GM12878 (cell line): ENCODE results near the gene FAT1. TPM values are rescaled to one million over a fixed set of nuclear protein-coding genes. Genes with fewer than 3 reads are reported as not detected.

Source experiments
- ATAC-seq: fragments of 200-7000 bp; cut with Tn5 transposase; 3 replicates; pipeline ENCODE4 v1.9.1; 2020; ENCODE audit warnings: mild to moderate bottlenecking, moderate library complexity
- BruUV-seq: library from RNA; stranded (reverse); fragments of 400-500 nt; replicated peaks from 2 replicates; lab custom pipeline; 2021; lab: Mats Ljungman, UMichigan
- CTCF ChIA-PET: fragments of 300-600 bp; sonication (Branson Sonifier 250); formaldehyde crosslinking; extraction: SDS; loops from one replicate; lab custom pipeline; 2021; ENCODE audit warnings: inconsistent platforms; lab: Yijun Ruan, JAX
- POLR2A ChIA-PET: fragments of 350-600 bp; formaldehyde crosslinking; extraction: SDS; loops from one replicate; lab custom pipeline; 2021; ENCODE audit warnings: inconsistent platforms; lab: Charles Lee
- RAD21 ChIA-PET: fragments of 300-600 bp; sonication (Branson Sonifier 250); formaldehyde crosslinking; loops from one replicate; lab custom pipeline; 2023; ENCODE audit warnings: antibody characterized with exemption; ENCODE audit not compliant: unreplicated experiment; lab: Charles Lee
- SMC1A ChIA-PET: fragments of 300-600 bp; sonication (Branson Sonifier 250); formaldehyde crosslinking; loops from one replicate; lab custom pipeline; 2023; ENCODE audit not compliant: unreplicated experiment, uncharacterized antibody; lab: Charles Lee
- DNase-seq: peaks from one replicate; pipeline ENCODE4 v3.0.0-alpha.2; 2011; ENCODE audit warnings: low read depth, low spot score
- FAIRE-seq: peaks from 3 replicates; lab custom pipeline; 2011; peaks lifted over from hg19 to GRCh38; lab: Jason Lieb, UNC
- H2AFZ ChIP-seq: 2 replicates; pipeline ENCODE4 v1.6.0; 2011; ENCODE audit warnings: low read depth, low read length, control low read depth; ENCODE audit not compliant: control insufficient read depth
- H3K27ac ChIP-seq: 2 replicates; pipeline ENCODE4 v1.5.1; 2011; ENCODE audit warnings: control low read depth; ENCODE audit not compliant: control insufficient read depth, insufficient read depth
- H3K27me3 ChIP-seq, 2 experiments: replicated peaks in 1 of 2; 2 replicates each; pipeline versions ENCODE4 v1.6.0 to v1.6.1; 2011; ENCODE audit warnings: low read length in 1 of 2; ENCODE audit not compliant: control insufficient read depth in 2 of 2, insufficient read depth in 2 of 2
- H3K36me3 ChIP-seq, 2 experiments: 2 replicates each; pipeline ENCODE4 v1.5.1; 2011; ENCODE audit warnings: low read length in 1 of 2; ENCODE audit not compliant: control insufficient read depth in 2 of 2, insufficient read depth in 2 of 2
- H3K4me1 ChIP-seq: 2 replicates; pipeline ENCODE4 v1.6.1; 2011; ENCODE audit warnings: mild to moderate bottlenecking, low read length, moderate library complexity, mixed read lengths; ENCODE audit not compliant: control insufficient read depth, insufficient read depth
- H3K4me2 ChIP-seq: 2 replicates; pipeline ENCODE4 v1.6.0; 2011; ENCODE audit warnings: control low read depth; ENCODE audit not compliant: control insufficient read depth, insufficient read depth
- H3K4me3 ChIP-seq: fragments of 200-600 bp; sonication (generic); 2 replicates; pipeline ENCODE4 v1.5.1; 2016
- H3K79me2 ChIP-seq: 2 replicates; pipeline ENCODE4 v1.6.0; 2011; ENCODE audit warnings: low read length; ENCODE audit not compliant: control insufficient read depth, insufficient read depth
- H3K9ac ChIP-seq: 2 replicates; pipeline ENCODE4 v1.8.0; 2011; ENCODE audit warnings: low read length, control low read depth, mixed read lengths; ENCODE audit not compliant: control insufficient read depth, insufficient read depth
- H3K9me3 ChIP-seq: replicated peaks from 3 replicates; pipeline ENCODE4 v1.5.1; 2011; ENCODE audit warnings: mild to moderate bottlenecking, low read length; ENCODE audit not compliant: control insufficient read depth, insufficient read depth
- H4K20me1 ChIP-seq: 2 replicates; pipeline ENCODE4 v1.6.0; 2011; ENCODE audit not compliant: control insufficient read depth, insufficient read depth
- ASH2L ChIP-seq: fragments of 300-600, 200-600 bp; sonication (generic); IDR thresholded peaks from 2 replicates; pipeline ENCODE4 v1.6.1; 2017; ENCODE audit warnings: low read depth, mild to moderate bottlenecking, borderline replicate concordance
- CHD4 ChIP-seq: fragments of 200-600 bp; sonication (generic); IDR thresholded peaks from 2 replicates; pipeline ENCODE4 v1.6.1; 2016; ENCODE audit warnings: mild to moderate bottlenecking
- CREM ChIP-seq: IDR thresholded peaks from 2 replicates; pipeline ENCODE4 v1.6.1; 2014; ENCODE audit warnings: antibody characterized with exemption, low read depth
- HCFC1 ChIP-seq: fragments of 150-350 bp; IDR thresholded peaks from 2 replicates; pipeline ENCODE4 v1.6.1; 2014; ENCODE audit warnings: low read length
- HDAC6 ChIP-seq: fragments of 200-600 bp; sonication (generic); IDR thresholded peaks from one replicate; pipeline ENCODE4 v1.8.0; 2017; ENCODE audit warnings: antibody characterized with exemption; ENCODE audit not compliant: unreplicated experiment
- HSF1 ChIP-seq: fragments of 150-350 bp; IDR thresholded peaks from 2 replicates; pipeline ENCODE4 v1.6.1; 2014; ENCODE audit warnings: mild to moderate bottlenecking, low read depth, low read length
- LARP7 ChIP-seq: fragments of 450-650 bp; IDR thresholded peaks from 2 replicates; pipeline ENCODE4 v1.6.1; 2017; ENCODE audit warnings: mild to moderate bottlenecking
- MAX ChIP-seq: IDR thresholded peaks from 2 replicates; pipeline ENCODE4 v1.6.1; 2012; ENCODE audit warnings: low read depth, low read length, improper control_type of control experiment
- MEF2A ChIP-seq: IDR thresholded peaks from 2 replicates; pipeline ENCODE4 v1.6.1; 2011; ENCODE audit warnings: low read depth, mild to moderate bottlenecking, low read length, moderate library complexity; ENCODE audit not compliant: insufficient read depth
- NKRF ChIP-seq: fragments of 450-650 bp; conservative IDR thresholded peaks from 2 replicates; pipeline ENCODE4 v1.6.1; 2017; ENCODE audit warnings: mild to moderate bottlenecking, moderate library complexity
- NR2C1 ChIP-seq: fragments of 450-650 bp; IDR thresholded peaks from 2 replicates; pipeline ENCODE4 v1.6.1; 2017; ENCODE audit warnings: antibody characterized with exemption, mild to moderate bottlenecking, moderate library complexity
- PAX8 ChIP-seq: fragments of 450-650 bp; IDR thresholded peaks from 2 replicates; pipeline ENCODE4 v1.6.1; 2017; ENCODE audit warnings: mild to moderate bottlenecking, moderate library complexity
- POU2F2 ChIP-seq: IDR thresholded peaks from 3 replicates; pipeline ENCODE4 v1.6.1; 2011; ENCODE audit warnings: low read depth, mild to moderate bottlenecking, low read length, borderline replicate concordance
- SMAD1 ChIP-seq: fragments of 450-650 bp; IDR thresholded peaks from 2 replicates; pipeline ENCODE4 v1.6.1; 2018; ENCODE audit warnings: mild to moderate bottlenecking, low read depth; ENCODE audit not compliant: partially characterized antibody
- SPI1 ChIP-seq: IDR thresholded peaks from 2 replicates; pipeline ENCODE4 v1.6.1; 2011; ENCODE audit warnings: low read depth, mild to moderate bottlenecking, low read length, moderate library complexity, borderline replicate concordance; ENCODE audit not compliant: insufficient read depth
- ZSCAN29 ChIP-seq: fragments of 450-650 bp; IDR thresholded peaks from 2 replicates; pipeline ENCODE4 v1.6.1; 2017; ENCODE audit warnings: mild to moderate bottlenecking, moderate library complexity
- WGBS: methylation state at CpG from one replicate; pipeline ENCODE4 v1.1.6; 2016; ENCODE audit warnings: low lambda C conversion rate; ENCODE audit not compliant: insufficient replicate concordance, insufficient coverage; ENCODE audit errors: missing lambda C conversion rate; 5-methylcytosine and 5-hydroxymethylcytosine counted together
- in situ Hi-C: fragments of 300-500 bp; cut with MboI; formaldehyde crosslinking; loops from 9 replicates; pipeline ENCODE4 v1.14.3; 2018; ENCODE audit warnings: mixed read lengths
- intact Hi-C: fragments of 100-400 bp; cut with micrococcal nuclease; formaldehyde crosslinking; loops from one replicate; pipeline ENCODE4 v1.14.2; 2022; ENCODE audit not compliant: unreplicated experiment
- polyA plus RNA-seq, 11 experiments: library from polyadenylated mRNA; depleted of rRNA in 4 of 11; unstranded in 6 of 11; stranded (reverse) in 5 of 11; fragments of >200 nt; fragmentation: Nextera tagmentation in 4 of 11; fragmentation: Illumina TruSeq in 1 of 11; extraction: Ambion mirVana in 4 of 11; extraction: Trizol in 1 of 11; gene quantifications; 1 replicate in 1 of 11; 2 replicates in 10 of 11; pipeline versions ENCODE4 v1.2.1 to v1.2.3, GENCODE V29; 2011 to 2016; ENCODE audit warnings: inconsistent platforms in 2 of 11, missing spikeins in 2 of 11, low read depth in 1 of 11
- total RNA-seq, 4 experiments: library from RNA; depleted of rRNA in 3 of 4; stranded (reverse); fragments of >200 nt in 3 of 4; fragmentation: Illumina TruSeq in 1 of 4; extraction: Trizol in 1 of 4; gene quantifications; 2 replicates each; pipeline versions ENCODE4 v1.2.1 to v1.2.3, GENCODE V29; 2013 to 2021

The FAT1 gene
- total and polyA plus RNA-seq, 10 of the 15 experiments (the other 5 are each of a cell fraction or from before 2014, with no cell fraction given): 0.04 to 11.8 (median 0.11) TPM; not detected in 1

GRCh38 chr4:186596850-186597390, 126.7 kb downstream of the FAT1 start:
- ChIA-PET SMC1A (interaction anchor here (1.0 kb wide), 1 partner anchor 10 kb away, joined by 3 read pairs; no protein-coding TSS in a partner anchor), CTCF (interaction anchor here (0.5 to 2.0 kb wide), 2 partner anchors 9 to 1336 kb away, joined by 4 to 6 read pairs; no protein-coding TSS in a partner anchor), POLR2A (no interaction called here), RAD21 (no interaction called here)
- TF ChIP-seq HSF1 (no peak), SMAD1 (no peak), HDAC6 (no peak), POU2F2 (no peak), LARP7 (no peak)
- H3K27ac ChIP-seq: no peak overlapping the region
- FAIRE-seq (no peak), DNase-seq (no peak), ATAC-seq (no peak)
- no peaks in the 10 kb centered on the region for H3K27me3 ChIP-seq
- 60% methylated on average over 23 of the region's 23 CpGs for WGBS
- H3K36me3 ChIP-seq: no peaks in the 10 kb centered on the region
- H3K4me2 ChIP-seq: no peak overlapping the region
- H4K20me1 ChIP-seq: no peaks in the 10 kb centered on the region
- intact Hi-C loops (no loop called here), in situ Hi-C loops (no loop called here)
- BruUV-seq: no TSS peak
- H2AFZ ChIP-seq: no peak overlapping the region
- no peaks in the 10 kb centered on the region for H3K4me1 ChIP-seq
- no peaks in the 10 kb centered on the region for H3K9me3 ChIP-seq
- H3K79me2 ChIP-seq: no peaks in the 10 kb centered on the region
- no peak overlapping the region for H3K9ac ChIP-seq
- H3K4me3 ChIP-seq: no peak overlapping the region

- ChIA-PET POLR2A (no interaction called here), RAD21 (no interaction called here), CTCF (no interaction called here), SMC1A (no interaction called here)
- H2AFZ ChIP-seq: no peak overlapping the region
- DNase-seq (no peak), ATAC-seq (no peak), FAIRE-seq (no peak)
- no peaks in the 10 kb centered on the region for H3K36me3 ChIP-seq
- intact Hi-C loops (no loop called here), in situ Hi-C loops (no loop called here)
- H3K4me2 ChIP-seq: no peak overlapping the region
- H3K27ac ChIP-seq: no peak overlapping the region
- H3K79me2 ChIP-seq: no peaks in the 10 kb centered on the region
- H3K4me3 ChIP-seq: no peak overlapping the region
- H3K4me1 ChIP-seq: no peaks in the 10 kb centered on the region
- TF ChIP-seq HCFC1: no peak
- TF ChIP-seq CHD4: no peak
- no peak for TF ChIP-seq PAX8
- no peak for TF ChIP-seq NR2C1
- TF ChIP-seq CREM: no peak
- TF ChIP-seq SPI1: no peak
- no peak for TF ChIP-seq ZSCAN29
- no peak for TF ChIP-seq MAX
- TF ChIP-seq ASH2L: no peak
- no peak for TF ChIP-seq NKRF
- no peak for TF ChIP-seq MEF2A
- no peaks in the 10 kb centered on the region for H3K9me3 ChIP-seq
- 49% methylated on average over 12 of the region's 12 CpGs for WGBS
- H4K20me1 ChIP-seq: no peaks in the 10 kb centered on the region
- no peak overlapping the region for H3K9ac ChIP-seq
- no peaks in the 10 kb centered on the region for H3K27me3 ChIP-seq
- BruUV-seq: no TSS peak
Observed at GRCh38 chr4:186596346-186596745, 127.3 kb downstream of the FAT1 start.
